Esophagus muscularis mucosa (tissue), 4 donors: ENCODE data around the gene SURF4. TPM values are rescaled to one million over a fixed set of nuclear protein-coding genes. Genes with fewer than 3 reads are reported as not detected.

Source experiments
- DNase-seq: peaks from one replicate; pipeline ENCODE4 v3.0.0-alpha.2; 2017; ENCODE audit errors: extremely low spot score
- H3K27ac ChIP-seq, 4 donors: fragments of 200-600 bp; sonication (generic); replicated peaks in 1 of 4; 1 replicate in 3 of 4; 2 replicates in 1 of 4; pipeline ENCODE4 v1.5.1; 2016 to 2019; ENCODE audit warnings: mild to moderate bottlenecking in 1 of 4
- H3K27me3 ChIP-seq, 4 donors: fragments of 200-600 bp; sonication (generic); one replicate each; pipeline versions ENCODE4 v1.5.1 to v1.6.0; 2016 to 2019
- H3K36me3 ChIP-seq, 4 donors: fragments of 200-600 bp; sonication (generic); one replicate each; pipeline ENCODE4 v1.5.1; 2016 to 2019
- H3K4me1 ChIP-seq, 4 donors: fragments of 200-600 bp; sonication (generic); one replicate each; pipeline ENCODE4 v1.5.1; 2016 to 2019
- H3K4me3 ChIP-seq, 4 donors: fragments of 200-600 bp; sonication (generic); 1 replicate in 2 of 4; 2 replicates in 2 of 4; pipeline ENCODE4 v1.5.1; 2016 to 2019; ENCODE audit warnings: mild to moderate bottlenecking in 4 of 4, moderate library complexity in 1 of 4
- H3K9me3 ChIP-seq, 4 donors: fragments of 200-600 bp; sonication (generic); 1 replicate in 3 of 4; 2 replicates in 1 of 4; pipeline ENCODE4 v1.5.1; 2016 to 2019
- CTCF ChIP-seq, 3 experiments: fragments of 200-600 bp in 2 of 3; fragments of 450-650 bp in 1 of 3; sonication (generic) in 2 of 3; IDR thresholded peaks; one replicate each; pipeline ENCODE4 v1.5.1; 2017 to 2019; ENCODE audit warnings: antibody characterized with exemption in 3 of 3, mild to moderate bottlenecking in 2 of 3, moderate library complexity in 1 of 3
- EP300 ChIP-seq: sonication (generic); formaldehyde crosslinking; IDR thresholded peaks from one replicate; pipeline ENCODE4 v1.6.1; 2017; ENCODE audit warnings: antibody characterized with exemption
- POLR2A ChIP-seq: fragments of 450-650 bp; IDR thresholded peaks from one replicate; pipeline ENCODE4 v1.6.1; 2017; ENCODE audit warnings: antibody characterized with exemption, moderate library complexity, mild to moderate bottlenecking, low read depth
- POLR2AphosphoS5 ChIP-seq, 2 donors: sonication (generic); formaldehyde crosslinking; IDR thresholded peaks; one replicate each; pipeline ENCODE4 v1.6.1; 2017; ENCODE audit warnings: antibody characterized with exemption in 2 of 2
- WGBS: methylation state at CpG from one replicate; pipeline ENCODE4 v1.1.5; 2018; 5-methylcytosine and 5-hydroxymethylcytosine counted together
- intact Hi-C: fragments of 100-400 bp; cut with DNase I; formaldehyde crosslinking; loops from one replicate; pipeline ENCODE4 v1.15.1; 2023
- total RNA-seq, 4 donors: library from RNA; depleted of rRNA; stranded (reverse); fragments of >200 nt; gene quantifications; one replicate each; pipeline versions ENCODE4 v1.1.0 to v1.2.1, GENCODE V29; 2016

The SURF4 gene
- total RNA-seq, 4 donors from 2014 or later = 83.9 to 139 (median 127) TPM

GRCh38 chr9:133344979-133345378 lies 30.9 kb downstream of the SURF4 start:
- peaks cover 24 to 49% (median 47%) of the 10 kb centered on the region in 4 donors for H3K4me1 ChIP-seq
- H3K4me3 ChIP-seq = no peak overlapping the region
- no peaks in the 10 kb centered on the region for H3K9me3 ChIP-seq
- WGBS = 94% methylated on average over 10 of the region's 12 CpGs
- no peak overlapping the region for H3K27ac ChIP-seq
- peaks cover 38 to 76% (median 73%) of the 10 kb centered on the region in 4 donors for H3K36me3 ChIP-seq
- TF ChIP-seq POLR2AphosphoS5 (IDR thresholded peaks at IDR 0.05) = no peak
- TF ChIP-seq CTCF (IDR thresholded peaks at IDR 0.05) = no peak
- no peaks in the 10 kb centered on the region for H3K27me3 ChIP-seq
- no peak for DNase-seq
- intact Hi-C loops = no loop called here

- no peaks in the 10 kb centered on the region for H3K27me3 ChIP-seq
- WGBS = 89% methylated on average over 4 of the region's 19 CpGs
- no peak for TF ChIP-seq POLR2A
- TF ChIP-seq EP300 = no peak
- H3K4me3 ChIP-seq = no peak overlapping the region
- H3K27ac ChIP-seq = no peak overlapping the region
- peaks cover 15 to 44% (median 41%) of the 10 kb centered on the region in 4 donors for H3K4me1 ChIP-seq
- intact Hi-C loops = no loop called here
- no peaks in the 10 kb centered on the region for H3K9me3 ChIP-seq
- DNase-seq = no peak
- peaks cover 37 to 74% (median 71%) of the 10 kb centered on the region in 4 donors for H3K36me3 ChIP-seq
These were observed 31.8 kb downstream of the SURF4 start for GRCh38 chr9:133344071-133344470.

- Histone ChIP-seq H3K27ac (no peak overlapping the region), H3K36me3 (peaks cover 37 to 79% (median 70%) of the 10 kb centered on the region in 4 donors)
These were observed 33.3 kb downstream of the SURF4 start for GRCh38 chr9:133342570-133342969.

DNA sequence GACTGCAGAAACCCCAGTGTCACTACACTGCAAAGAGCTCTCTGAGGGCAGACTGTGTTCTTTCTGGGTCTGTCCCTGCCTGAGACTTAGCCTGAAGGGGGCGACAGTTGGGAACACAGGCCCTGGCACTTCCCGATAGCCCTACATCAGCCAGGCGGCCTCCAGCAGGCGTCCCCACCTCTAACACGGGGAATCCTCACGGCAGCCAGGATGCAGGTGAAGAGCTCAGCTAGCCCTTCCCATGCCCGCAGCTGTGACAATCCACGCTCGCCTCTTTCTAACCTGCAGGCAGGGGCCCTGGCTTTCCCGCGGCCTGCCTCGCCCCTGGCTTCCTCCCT lies 33.8 kb downstream of the SURF4 start:
- intact Hi-C loops = no loop called here
- WGBS = 86% methylated on average over 6 of the region's 12 CpGs
- no peak for DNase-seq
- Histone ChIP-seq H3K27ac (peak overlapping the region in 1 of 4 donors; percentile 30), H3K4me3 (no peak overlapping the region), H3K9me3 (no peaks in the 10 kb centered on the region), H3K36me3 (peaks cover 37 to 79% (median 70%) of the 10 kb centered on the region in 4 donors), H3K27me3 (no peaks in the 10 kb centered on the region), H3K4me1 (peaks cover 10 to 35% (median 33%) of the 10 kb centered on the region in 4 donors)
- no peak for TF ChIP-seq EP300
- TF ChIP-seq POLR2AphosphoS5 (IDR thresholded peaks at IDR 0.05) = no peak

More at GRCh38 chr9:133342570-133342969, 33.3 kb downstream of the SURF4 start:
- no peaks in the 10 kb centered on the region for H3K27me3 ChIP-seq
- no peak for DNase-seq
- 75% methylated on average over 11 of the region's 11 CpGs for WGBS
- H3K4me3 ChIP-seq = no peak overlapping the region
- intact Hi-C loops = no loop called here
- no peaks in the 10 kb centered on the region for H3K9me3 ChIP-seq
- TF ChIP-seq POLR2A = no peak
- TF ChIP-seq EP300 = no peak
- TF ChIP-seq POLR2AphosphoS5 (IDR thresholded peaks at IDR 0.05) = no peak
- no peak for TF ChIP-seq CTCF (IDR thresholded peaks at IDR 0.05)
- peaks cover 12 to 39% (median 35%) of the 10 kb centered on the region in 4 donors for H3K4me1 ChIP-seq

GRCh38 chr9:133341369-133342068 lies 34.3 kb downstream of the SURF4 start:
- Histone ChIP-seq H3K36me3 (peaks cover 37 to 79% (median 70%) of the 10 kb centered on the region in 4 donors), H3K4me3 (no peak overlapping the region), H3K27ac (peak overlapping the region in 2 of 4 donors; percentile 19 to 43), H3K4me1 (peaks cover 10 to 35% (median 33%) of the 10 kb centered on the region in 4 donors), H3K27me3 (no peaks in the 10 kb centered on the region), H3K9me3 (no peaks in the 10 kb centered on the region)
- intact Hi-C loops = no loop called here
- 74% methylated on average over 10 of the region's 15 CpGs for WGBS
- no peak for TF ChIP-seq POLR2A
- TF ChIP-seq POLR2AphosphoS5 (IDR thresholded peaks at IDR 0.05) = no peak
- DNase-seq = no peak

DNA sequence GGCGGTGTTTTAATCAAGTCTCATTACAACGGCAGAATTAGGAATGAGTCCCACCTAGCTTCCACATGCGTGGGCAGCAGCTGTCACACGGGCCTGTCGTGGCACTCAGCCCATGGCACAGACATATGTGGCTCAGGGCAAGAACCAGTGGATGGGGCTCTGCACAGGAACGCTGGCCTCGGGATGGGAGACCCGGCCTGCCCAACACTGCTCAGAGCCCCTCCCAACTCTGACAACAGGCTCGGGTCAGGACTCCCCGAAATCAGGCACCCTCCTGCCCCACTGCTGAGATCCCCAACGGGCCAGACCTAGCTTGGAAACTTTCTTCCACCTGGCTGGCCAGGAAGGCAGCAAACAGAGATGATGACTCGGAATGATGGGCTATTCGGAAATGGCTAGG lies 34.9 kb downstream of the SURF4 start:
- intact Hi-C loops = no loop called here
- Histone ChIP-seq H3K4me1 (peaks cover 7 to 32% (median 30%) of the 10 kb centered on the region in 4 donors), H3K9me3 (no peaks in the 10 kb centered on the region), H3K4me3 (no peak overlapping the region), H3K27ac (peak overlapping the region in 2 of 4 donors; percentile 19 to 43), H3K36me3 (peaks cover 37 to 77% (median 66%) of the 10 kb centered on the region in 4 donors), H3K27me3 (no peaks in the 10 kb centered on the region)
- no peak for DNase-seq
- TF ChIP-seq POLR2AphosphoS5 (IDR thresholded peaks at IDR 0.05) (no peak), POLR2A (no peak), CTCF (IDR thresholded peaks at IDR 0.05) (no peak), EP300 (no peak)
- 69% methylated on average over 9 of the region's 13 CpGs for WGBS
